ENCODE data around the gene MEGF6. TPM values are rescaled to one million over a fixed set of nuclear protein-coding genes. Genes with fewer than 3 reads are reported as not detected.

MEGF6 gene
- total RNA-seq, 2 donors from 2014 or later, result 12.4 to 15.8 TPM

DNA sequence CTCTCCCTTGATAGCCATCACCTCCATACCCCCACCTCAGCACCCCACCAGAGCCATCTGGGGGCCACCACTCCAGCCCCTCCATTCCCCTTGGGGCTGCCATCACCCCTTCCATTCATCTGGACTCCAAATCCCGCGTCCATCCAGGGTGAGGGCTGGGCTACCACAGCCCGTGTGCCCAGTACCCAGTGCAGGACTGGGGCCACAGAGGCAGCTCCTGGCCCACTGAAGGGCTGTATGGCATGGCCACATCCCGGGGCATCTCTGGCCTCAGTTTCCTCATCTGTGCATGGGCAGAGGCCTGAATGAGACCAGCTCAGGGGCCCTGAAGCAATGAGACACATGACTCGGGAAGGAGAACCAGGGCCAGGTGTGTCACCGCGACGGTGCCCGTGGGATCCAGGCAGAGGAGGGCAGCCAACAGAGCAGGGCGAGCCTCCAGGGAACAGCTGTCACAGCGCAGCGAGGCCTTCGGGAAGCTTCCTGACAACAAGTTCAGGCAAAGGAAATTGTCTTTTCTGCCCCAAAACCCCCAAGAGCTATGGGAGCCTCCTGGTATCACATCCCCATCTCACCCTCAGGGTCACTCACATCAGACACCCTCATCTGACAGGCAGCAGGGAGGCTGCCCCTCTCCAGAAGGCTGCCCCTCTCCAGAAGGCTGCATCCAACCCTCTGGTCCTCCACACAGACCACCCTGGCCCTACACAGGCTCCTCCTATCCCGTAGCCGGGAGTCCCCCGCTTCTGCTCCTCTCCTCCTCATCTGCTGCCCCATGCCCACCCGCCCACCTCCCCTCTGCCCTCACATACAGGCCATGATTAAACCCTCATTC is 76.3 kb downstream of the MEGF6 start:
- DNase-seq, result no peak
- no peak for ATAC-seq
- intact Hi-C loops (cut with DNase I), result no loop called here

DNA sequence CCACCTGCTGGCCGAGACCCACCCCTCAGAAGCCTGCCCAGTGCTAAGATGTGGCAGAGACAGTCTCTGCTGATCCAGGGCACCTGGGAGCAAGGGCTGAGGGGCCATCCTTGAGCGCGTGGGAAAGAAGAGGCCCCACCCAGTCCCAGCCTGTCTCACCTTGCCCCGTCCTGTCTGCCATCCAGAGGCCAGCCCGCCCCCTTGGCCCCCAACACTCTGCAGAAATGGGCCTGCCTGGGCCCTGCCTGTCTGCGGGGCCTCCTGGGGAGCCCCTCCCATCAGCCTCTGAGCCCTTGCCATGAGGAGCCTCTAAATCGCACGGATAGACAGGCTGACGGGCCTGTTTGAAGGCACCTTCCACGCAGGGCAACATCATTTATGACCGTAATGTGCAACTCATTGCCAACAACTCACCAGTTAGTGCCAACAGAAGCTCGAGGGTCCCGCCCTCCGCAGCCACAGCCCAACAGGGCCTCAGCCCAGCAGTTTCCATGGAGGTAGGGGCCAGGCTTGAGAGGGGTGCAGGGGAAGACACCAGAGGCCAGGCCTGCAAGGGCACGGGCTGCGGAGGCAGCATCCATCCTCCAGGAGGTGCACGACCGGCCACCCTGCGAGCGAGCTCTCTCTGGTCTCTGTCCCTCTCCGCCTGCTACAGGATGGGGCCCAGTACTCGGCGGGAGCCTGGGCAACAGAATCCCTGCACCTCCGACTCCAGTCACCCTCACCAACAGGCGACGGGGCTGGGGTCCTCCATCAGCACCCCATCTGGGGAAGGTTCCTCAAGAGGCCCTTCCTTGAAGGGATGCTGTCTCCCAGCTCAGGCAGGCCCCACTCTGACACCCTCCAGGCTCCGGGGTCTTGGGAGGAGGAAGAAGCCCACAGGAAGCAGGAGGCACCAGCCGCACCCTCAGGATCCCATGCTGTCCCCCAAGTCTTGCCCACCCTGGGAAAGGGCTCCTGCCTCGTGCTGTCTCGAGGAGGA is 78.0 kb downstream of the MEGF6 start:
- no peak for ATAC-seq
- DNase-seq, result no peak
- intact Hi-C loops (cut with DNase I), result no loop called here

DNA sequence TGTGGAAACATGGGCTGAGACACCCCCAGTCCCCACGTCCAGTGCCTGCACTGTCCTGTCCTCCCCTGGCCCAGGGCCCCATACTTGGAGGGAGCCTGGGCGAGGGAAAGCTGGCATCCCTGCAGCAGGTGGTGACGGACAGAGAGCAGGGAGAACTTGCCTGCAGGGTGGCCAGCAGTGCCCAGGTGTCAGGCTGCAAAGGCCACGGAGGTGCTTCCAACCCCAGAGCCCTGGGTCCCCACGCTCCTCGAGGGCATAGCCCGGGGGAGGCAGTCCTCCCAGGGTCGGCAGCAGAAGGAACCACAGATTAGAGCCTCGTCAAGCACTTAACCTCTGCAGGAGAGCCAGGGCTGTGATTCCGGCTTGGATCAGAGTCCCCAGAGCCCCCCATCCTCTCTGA is 79.4 kb downstream of the MEGF6 start:
- DNase-seq (no peak), ATAC-seq (peak in 1 of 2 donors; percentile 3)
- intact Hi-C loops (cut with DNase I), result no loop called here

DNA sequence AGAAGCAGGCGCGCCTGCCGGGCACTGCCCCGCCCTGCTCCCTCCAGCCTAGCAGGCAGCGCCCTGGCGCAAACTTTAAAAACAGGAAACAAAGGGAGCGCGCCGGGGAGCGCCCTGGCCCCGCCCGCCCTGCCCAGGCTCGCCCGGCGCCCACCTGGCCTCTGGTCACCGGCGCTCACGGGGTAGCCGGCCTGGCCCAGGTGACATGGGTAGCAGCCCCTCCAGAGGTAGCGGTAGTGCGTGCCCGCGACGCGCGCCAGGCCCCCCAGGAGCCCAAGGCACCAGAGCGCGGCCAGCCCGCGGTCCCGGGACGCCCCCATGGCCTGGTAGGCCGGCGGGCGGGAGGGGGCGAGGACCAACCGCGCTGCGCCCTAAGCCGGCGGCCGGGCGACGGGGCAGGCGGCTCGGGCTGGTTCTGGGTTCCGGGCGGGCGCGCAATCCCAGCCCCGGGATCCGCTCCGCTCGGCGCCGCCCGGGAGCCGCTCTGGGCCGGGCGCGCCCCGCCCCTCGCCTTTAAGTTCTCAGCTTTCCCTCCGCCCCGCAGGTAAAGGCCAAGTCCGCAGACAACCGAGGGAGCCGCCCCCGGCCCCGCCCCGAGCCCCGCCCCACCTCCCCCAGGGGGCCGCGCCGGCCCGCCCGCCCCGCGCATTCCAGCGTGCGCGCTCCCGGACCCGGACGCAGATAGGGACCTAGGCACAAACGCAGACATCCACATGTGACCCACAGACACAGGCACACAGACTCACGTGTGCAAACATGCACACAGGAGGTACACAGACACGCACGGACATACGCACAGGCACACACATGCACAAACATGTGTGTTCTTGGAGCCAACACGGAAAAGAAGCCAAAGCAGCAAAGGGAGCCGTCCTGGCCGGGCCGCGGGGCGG is 80.1 kb downstream of the MEGF6 start:
- ATAC-seq (peak; percentile 84 to 86), DNase-seq (peak; percentile 84)
- intact Hi-C loops (cut with DNase I), result no loop called here

DNA sequence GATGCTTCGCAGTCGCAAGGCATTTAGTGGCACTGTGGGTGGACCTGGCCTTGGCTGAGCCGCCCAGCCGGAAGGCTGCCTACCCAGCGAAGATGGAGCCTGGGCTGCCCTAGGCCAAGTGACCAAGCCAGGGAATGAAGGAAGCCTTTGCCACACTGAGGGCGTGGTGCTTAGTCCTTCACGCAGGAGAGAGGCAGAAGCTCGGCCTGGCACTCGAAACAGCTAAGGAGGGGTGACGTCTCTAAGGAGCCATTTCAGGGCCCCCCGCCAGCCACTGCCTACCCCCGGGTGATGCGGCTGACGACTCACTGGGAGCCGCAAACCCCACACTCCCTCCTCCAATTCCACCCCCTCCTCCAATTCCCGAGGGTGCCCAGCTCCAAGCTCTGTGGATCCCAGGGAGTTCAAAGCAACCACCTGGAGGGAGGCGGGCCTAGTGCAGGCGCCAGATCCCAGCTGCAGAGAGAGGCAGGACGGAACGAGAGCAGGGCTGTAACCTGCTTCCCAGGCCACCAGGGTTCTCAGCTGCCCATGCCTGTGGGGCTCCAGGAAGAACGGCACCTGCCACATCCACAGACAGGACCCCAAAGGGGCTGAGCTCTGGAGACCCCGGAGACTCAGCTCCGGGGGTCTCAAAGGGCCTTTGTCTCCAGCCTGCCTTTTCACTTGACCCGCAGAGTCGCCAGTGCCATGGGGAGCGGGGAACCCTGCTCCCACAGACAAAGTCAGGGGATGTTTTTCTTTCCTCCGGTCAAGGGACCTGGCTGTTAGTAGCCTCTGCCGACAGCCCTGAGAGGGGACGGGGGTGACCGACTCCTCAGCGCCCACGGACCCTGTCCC is 81.0 kb downstream of the MEGF6 start:
- ATAC-seq (no peak), DNase-seq (no peak)
- intact Hi-C loops (cut with DNase I), result no loop called here

DNA sequence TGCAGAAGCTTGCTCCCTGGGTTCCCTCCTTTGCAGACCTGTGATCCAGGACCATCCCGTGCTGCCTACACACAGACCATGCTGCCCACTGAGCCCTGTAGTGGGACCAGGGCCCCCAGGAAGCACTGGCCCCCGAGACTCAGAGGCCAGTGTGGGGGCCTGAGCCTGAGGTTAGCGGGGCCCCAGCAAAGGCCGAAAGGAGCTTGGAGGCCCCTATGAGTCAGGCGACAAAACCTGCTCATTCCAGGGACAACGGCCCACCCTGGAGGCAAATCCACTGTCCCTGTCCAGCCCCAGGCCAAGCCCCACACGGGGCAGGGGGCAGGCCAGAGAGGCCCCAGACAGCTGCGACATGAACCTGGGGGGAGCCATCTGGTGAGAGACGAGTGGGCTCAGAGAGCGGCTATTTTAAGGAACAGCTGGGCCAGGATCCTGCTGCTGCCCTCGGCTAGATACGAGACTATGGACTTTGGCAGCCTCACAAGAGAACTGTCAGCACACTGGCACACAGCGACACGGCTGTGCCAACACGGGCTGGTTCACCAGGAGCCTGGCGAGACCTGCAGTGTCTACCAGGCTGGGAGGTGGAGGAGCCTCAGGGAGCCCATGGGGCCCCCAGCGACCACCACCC is 82.1 kb downstream of the MEGF6 start:
- intact Hi-C loops (cut with DNase I), result no loop called here
- DNase-seq (peak; percentile 71), ATAC-seq (peak; percentile 60 to 67)

DNA sequence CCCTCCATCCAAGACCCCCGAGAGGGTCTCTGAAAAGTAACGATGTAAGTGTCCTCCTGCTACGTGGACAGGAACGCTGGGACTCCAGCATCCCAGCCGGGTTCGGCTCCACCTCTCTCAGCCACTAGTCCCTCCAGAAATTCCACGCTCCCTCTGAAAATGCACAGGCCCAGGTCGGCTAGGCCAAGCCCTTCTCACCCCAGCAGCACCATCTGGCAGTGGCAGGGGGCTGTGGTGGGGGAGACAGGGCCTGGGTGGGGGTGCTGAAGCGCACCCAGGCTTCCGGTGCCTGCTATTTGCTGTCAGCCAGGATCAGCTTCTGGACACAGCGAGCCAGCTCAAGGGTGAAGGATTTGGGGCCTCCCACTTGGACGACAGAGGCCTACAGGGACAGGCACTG is 83.5 kb downstream of the MEGF6 start:
- ATAC-seq (no peak), DNase-seq (no peak)
- intact Hi-C loops (cut with DNase I), result no loop called here

DNA sequence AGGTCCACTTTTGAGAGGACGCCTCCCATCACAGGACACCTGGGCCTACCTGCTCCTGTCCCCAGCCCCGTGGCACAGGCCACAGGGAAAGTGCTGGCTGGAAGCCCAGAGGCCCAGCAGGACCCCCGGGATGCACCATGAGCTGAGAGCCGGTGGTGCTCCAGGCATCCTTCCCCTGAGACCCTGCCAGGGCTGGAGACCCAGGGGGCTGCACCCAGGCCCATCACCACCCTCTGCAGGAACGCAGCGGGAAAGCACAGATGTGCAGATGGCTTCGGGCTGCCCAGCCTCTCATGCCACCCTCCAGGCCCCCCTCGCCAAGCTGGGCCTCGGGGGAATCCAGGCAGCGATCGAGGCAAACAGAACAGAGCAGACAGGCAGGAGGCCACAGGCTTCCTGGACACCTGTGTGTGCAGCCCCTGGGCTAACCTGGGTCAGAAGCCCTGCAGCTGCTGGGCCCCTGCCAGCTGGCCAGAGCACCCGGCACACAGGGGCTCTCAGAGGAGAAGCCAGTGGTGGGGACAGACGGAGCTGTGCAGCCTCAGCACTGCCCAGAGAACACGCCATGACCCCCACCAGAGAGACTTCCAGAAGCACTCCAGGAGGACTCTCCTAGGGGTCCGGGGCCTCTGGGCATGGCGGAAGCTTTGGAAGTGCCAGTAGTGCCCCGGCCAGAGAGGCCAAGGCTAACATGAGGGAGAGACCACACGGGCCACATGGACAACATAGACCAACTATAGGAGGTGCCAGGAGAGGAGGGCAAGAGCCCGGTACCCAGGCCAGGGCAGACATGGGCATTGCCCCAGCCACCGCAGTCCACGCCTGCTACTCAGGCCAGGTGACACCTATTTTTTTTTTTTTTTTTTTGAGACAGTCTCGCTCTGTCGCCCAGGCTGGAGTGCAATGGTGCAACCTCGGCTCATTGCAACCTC is 85.5 kb downstream of the MEGF6 start:
- no peak for ATAC-seq
- intact Hi-C loops (cut with DNase I), result no loop called here
- DNase-seq, result no peak

DNA sequence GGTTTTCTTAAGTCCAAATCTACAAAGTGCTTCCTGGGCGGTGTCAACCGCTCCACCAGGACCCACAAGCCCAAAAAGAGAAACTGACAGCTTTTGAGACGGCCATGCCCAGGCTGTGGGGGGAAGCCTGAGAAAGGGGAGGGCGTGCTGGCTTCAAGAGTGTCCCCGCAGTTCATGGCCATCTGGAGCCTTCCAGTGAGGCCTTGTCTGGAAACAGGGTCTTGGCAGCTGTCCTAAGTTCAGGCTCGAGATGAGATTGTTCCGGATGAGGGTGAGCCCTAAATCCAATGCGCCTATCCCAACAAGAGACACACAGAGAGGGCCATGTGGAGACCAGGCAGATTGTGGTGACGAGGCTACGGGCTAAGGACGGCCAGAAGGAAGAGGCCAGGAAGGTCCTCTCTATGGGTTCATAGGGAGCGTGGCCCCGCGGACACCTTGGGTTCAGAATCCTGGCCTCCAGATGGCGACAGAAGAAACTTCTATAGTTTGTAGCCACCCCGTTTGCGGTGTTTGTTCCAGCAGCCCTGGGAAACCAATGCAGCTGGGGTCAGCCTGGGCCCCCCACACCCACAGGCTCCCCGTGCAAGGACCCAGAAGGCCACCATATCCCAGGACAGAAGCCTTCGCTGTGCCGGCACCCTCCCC is 86.6 kb downstream of the MEGF6 start:
- DNase-seq (no peak), ATAC-seq (no peak)
- intact Hi-C loops (cut with DNase I), result no loop called here

DNA sequence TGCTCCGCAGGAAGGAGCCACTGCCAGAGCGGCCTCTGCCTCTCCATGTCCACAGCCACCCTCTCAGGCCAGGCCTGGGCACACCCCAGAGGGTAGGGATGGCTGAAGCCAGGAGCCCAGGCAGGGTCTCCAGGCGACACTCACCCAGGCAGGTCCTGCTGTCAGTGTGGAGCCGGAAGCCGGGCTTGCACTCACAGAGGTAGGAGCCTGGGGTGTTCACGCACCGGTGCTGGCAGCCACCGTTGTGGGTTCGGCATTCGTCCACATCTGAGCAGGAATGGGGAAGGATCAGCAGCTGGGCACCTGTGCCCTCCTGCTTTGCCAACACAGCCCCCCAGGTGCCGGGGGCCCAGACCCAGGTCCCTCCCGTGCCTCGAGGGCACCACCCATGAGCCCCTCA is 87.3 kb downstream of the MEGF6 start:
- intact Hi-C loops (cut with DNase I), result no loop called here
- DNase-seq, result no peak
- no peak for ATAC-seq

DNA sequence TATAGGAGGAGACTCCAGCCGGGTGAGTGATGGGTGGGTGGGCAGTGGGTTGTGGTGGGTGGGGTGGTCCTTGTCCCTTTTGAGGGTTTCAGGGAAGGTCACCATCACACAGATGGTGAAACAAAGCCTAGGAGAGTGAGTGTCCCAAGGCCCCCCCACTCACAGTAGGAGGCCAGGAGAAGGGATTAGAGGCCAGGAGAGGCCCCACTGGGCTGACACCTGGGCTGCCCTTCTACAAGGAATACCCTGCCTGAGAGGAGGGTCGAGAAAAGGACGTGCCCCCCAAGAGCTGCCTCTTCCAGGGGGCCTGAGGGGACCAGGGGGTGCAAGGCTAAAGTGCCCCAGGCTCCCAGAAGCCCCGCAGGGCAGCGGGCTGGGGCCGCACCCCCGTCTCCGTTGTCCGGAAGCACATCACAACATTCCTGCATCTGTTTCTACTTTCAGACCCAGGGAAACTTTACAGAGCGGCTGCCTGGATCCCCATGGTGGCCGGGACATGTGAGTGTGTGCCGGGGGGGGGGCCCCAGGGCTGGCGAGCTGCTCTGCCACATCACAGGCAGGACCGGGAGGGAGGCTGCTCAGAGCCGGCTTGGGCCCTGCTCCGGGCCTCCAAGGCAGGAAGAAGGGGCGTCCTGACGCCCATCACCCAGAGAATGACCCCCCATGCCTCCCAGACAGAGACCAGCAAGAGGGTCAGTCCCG is 88.6 kb downstream of the MEGF6 start:
- intact Hi-C loops (cut with DNase I), result no loop called here
- DNase-seq, result no peak
- no peak for ATAC-seq

DNA sequence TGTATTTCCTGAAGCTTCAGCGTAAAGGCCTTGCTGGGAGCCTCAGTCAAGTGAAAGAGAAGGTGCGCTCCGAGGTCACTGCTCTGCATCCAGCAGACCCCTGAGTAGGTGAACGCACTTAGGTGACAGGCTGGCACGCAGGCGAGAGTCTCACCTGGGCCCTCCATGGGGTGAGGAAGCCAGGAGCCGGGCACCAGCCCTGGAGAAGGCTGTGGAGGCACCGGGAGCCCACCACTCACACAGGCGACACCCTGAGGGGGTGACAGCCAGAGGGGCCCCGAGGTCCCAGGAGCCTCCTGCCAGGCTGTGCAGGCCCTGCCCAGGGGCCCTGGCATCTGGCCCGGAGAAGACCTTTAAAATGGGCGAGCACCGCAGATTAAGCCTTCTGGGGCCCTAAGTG is 89.2 kb downstream of the MEGF6 start:
- intact Hi-C loops (cut with DNase I), result no loop called here
- DNase-seq (no peak), ATAC-seq (no peak)

DNA sequence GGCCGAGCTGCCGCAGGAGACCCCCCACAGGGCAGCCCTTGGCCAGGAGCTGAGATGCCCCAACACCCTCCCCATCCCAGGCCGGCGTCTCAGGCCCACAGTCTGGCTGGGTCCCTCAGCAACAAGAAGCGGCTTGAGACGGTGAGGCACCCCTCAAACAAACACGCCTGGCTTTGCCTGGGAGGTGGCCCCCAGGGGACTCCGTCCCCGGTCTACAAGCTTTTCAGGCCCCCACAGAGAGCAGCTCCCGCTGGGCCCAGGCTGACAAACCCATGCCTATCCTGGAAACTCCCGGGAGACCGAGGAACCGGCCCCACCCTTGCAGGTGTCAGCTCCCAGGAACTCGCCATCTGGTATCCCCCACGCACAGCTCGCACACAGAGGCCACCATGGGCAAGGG is 89.9 kb downstream of the MEGF6 start:
- DNase-seq (no peak), ATAC-seq (no peak)
- intact Hi-C loops (cut with DNase I), result no loop called here

DNA sequence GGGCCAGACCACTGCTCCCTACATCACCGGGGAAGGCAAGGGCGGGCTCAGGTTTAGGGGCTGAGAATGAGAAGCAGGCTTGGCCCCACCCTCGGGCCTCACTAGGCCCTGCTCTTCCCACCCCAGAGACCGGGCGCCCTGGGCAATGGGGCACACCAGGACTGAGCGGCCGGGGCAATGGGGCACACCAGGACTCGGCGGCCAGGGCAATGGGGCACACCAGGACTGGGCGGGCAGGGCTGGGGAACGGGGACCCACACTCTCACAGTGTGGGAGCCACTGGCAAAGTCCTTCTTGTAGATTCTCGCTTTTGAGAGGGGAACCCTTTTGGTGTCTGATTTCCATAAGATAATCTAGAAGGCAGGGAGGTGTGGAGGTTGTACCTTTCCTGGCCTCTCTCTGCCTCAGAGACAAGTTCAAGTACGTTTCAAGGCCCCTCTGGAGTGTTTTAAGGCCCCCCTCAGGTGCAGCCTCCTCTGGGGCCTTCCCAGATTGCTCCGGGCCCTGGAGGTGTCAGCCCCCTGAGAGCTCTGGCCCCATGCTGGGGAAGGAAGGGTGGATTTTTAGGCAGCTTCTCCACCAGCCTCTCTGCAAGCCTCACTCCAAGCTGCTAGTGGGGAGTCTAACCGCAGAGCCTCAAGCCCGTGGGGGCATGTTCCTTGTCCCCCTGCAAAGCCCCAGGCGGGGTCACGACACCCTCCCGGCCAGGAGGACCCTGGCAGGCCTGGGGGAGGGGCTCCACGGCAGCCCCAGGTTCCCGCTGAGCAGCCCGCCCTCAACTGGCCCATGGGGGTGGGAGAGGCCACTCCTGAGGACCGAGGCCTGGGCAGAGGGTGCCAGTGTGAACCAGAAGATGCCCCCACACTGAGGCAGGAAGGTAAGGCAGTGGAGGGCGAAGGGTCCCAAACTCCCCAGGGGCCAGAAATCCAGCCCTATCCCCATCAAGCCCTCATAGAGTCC is 90.6 kb downstream of the MEGF6 start:
- no peak for DNase-seq
- ATAC-seq, result no peak
- intact Hi-C loops (cut with DNase I), result no loop called here
